ENCODE data around the gene NHSL1.

GRCh38 chr6:138430361-138431145, 68.7 kb downstream of the NHSL1 start:
- no peak for TF ChIP-seq CTCF (IDR thresholded peaks at IDR 0.05; ENCODE audit: low read length)
- no peak for TF ChIP-seq EZH2 (optimal IDR thresholded peaks at IDR 0.05; ENCODE audit: low read depth, low read length)

Data from MM.1S (cell line).